Measurements from ENCODE around the gene IL26. TPM values are rescaled to one million over a fixed set of nuclear protein-coding genes. Genes with fewer than 3 reads are reported as not detected.

The IL26 gene
- total RNA-seq (2012; rRNA removed) (not detected in 2 replicates), polyA plus RNA-seq (2012; rRNA removed) (not detected in 2 replicates), Bru-seq, nascent RNA (not detected), BruChase-seq, experiment 1, labeled RNA remaining after a 6-hour chase (not detected), BruChase-seq, experiment 2, labeled RNA remaining after a 2-hour chase (not detected)
- not detected in 2 replicates for polyA plus RNA-seq (2012; cell fraction: cytosol; rRNA removed)
- not detected in 2 replicates for polyA plus RNA-seq (2012; cell fraction: nucleus; rRNA removed; ENCODE audit: low replicate concordance)
- long read RNA-seq, result 0 reads

- Histone ChIP-seq H3K79me1 (ENCODE audit: low read depth in 1 of 2, low read length in 2 of 2) (no peaks in the 10 kb centered on the region), H3K4ac (ENCODE audit: low read depth, low read length) (no peak within 1 kb of the TSS), H3K27ac (ENCODE audit: insufficient read depth, low read length) (no peak within 1 kb of the TSS), H4K20me1 (ENCODE audit: insufficient read depth, low read length) (no peaks in the 10 kb centered on the region), H2AK9ac (replicated peaks; ENCODE audit: low read depth, low read length, poor library complexity) (no peak within 1 kb of the TSS), H3K4me3 (ENCODE audit: insufficient read depth, low read depth, low read length) (no peak within 1 kb of the TSS), H3K4me2 (ENCODE audit: low read depth, low read length) (no peak within 1 kb of the TSS), H3K4me1 (ENCODE audit: control insufficient read depth, insufficient read depth, low read length) (peaks cover 2% of the 10 kb centered on the region; the same call in 1 of the 2 replicates), H3K9me1 (ENCODE audit: insufficient read depth, low read length) (no peaks in the 10 kb centered on the region), H2AFZ (replicated peaks; ENCODE audit: low read length, poor library complexity) (no peak within 1 kb of the TSS), H2BK120ac (ENCODE audit: low read depth, low read length) (no peak within 1 kb of the TSS), H4K8ac (ENCODE audit: low read depth in 2 of 2, low read length in 2 of 2) (no peak within 1 kb of the TSS), H3K27me3 (ENCODE audit: control insufficient read depth, insufficient read depth, low read length) (peaks cover 2% of the 10 kb centered on the region; the same call in 1 of the 2 replicates), H3K9me3 (ENCODE audit: control insufficient read depth, insufficient read depth, low read length) (no peaks in the 10 kb centered on the region), H3K18ac (ENCODE audit: low read depth, low read length) (no peak within 1 kb of the TSS), H4K5ac (ENCODE audit: low read depth, low read length) (no peak within 1 kb of the TSS), H4K91ac (ENCODE audit: insufficient read depth, low read depth, low read length) (no peak within 1 kb of the TSS), H3K14ac (replicated peaks; ENCODE audit: low read depth, low read length) (no peak within 1 kb of the TSS), H2BK5ac (ENCODE audit: low read depth, low read length, poor library complexity, severe bottlenecking) (no peak within 1 kb of the TSS), H3K56ac (ENCODE audit: extremely low read depth, insufficient read depth, low read length) (no peak within 1 kb of the TSS), H2BK20ac (ENCODE audit: low read depth, low read length) (no peak within 1 kb of the TSS), H3K9ac (ENCODE audit: low read depth, low read length) (no peak within 1 kb of the TSS), H2AK5ac (ENCODE audit: low read depth, low read length) (no peak within 1 kb of the TSS), H3K23ac (ENCODE audit: low read depth, low read length) (no peak within 1 kb of the TSS), H2BK15ac (ENCODE audit: low read depth, low read length) (no peak within 1 kb of the TSS), H3K36me3 (ENCODE audit: control insufficient read depth, insufficient read depth, low read length) (no peaks in the 10 kb centered on the region)
- ATAC-seq (ENCODE audit: low read depth) (no peak), DNase-seq (no peak)
- no CpG with 5 or more reads among the region's 8 CpGs for WGBS, 2 experiments (ENCODE audit: extremely low coverage in 2 of 2, insufficient read length in 1 of 2)
- POLR2A ChIA-PET (ENCODE audit: unreplicated experiment), result no interaction called here
- in situ Hi-C loops (cut with MboI; ENCODE audit: low sequenced_read_pairs), result loop anchor here (5.0 kb wide), 1 partner anchor 86 kb away; no protein-coding TSS in a partner anchor
- BruUV-seq (replicated peaks), result no TSS peak
- dilution Hi-C loops (cut with HindIII; ENCODE audit: low sequenced_read_pairs, unreplicated experiment), result no loop called here
- CTCF ChIA-PET, result interaction anchor here (0.6 to 0.8 kb wide), 2 partner anchors 95 to 1155 kb away, joined by 3 read pairs; no protein-coding TSS in a partner anchor
- intact Hi-C loops (cut with micrococcal nuclease), result loop anchor here (10.0 kb wide), 2 partner anchors 419 to 579 kb away; partner anchors contain the start of gene MDM2
- TF ChIP-seq RAD21 (IDR thresholded peaks at IDR 0.05; ENCODE audit: low read length), result no peak
- TF ChIP-seq CEBPB (IDR thresholded peaks at IDR 0.05; ENCODE audit: low read depth, low read length), result no peak
- TF ChIP-seq RFX5 (IDR thresholded peaks at IDR 0.05; ENCODE audit: low read depth, low read length), result no peak
- TF ChIP-seq SMC3 (IDR thresholded peaks at IDR 0.05; ENCODE audit: low read depth, low read length), result no peak
- no peak for TF ChIP-seq CTCF (conservative IDR thresholded peaks at IDR 0.05; ENCODE audit: low read depth, low read length)
- TF ChIP-seq MAZ (IDR thresholded peaks at IDR 0.05; ENCODE audit: borderline replicate concordance, low read depth, low read length), result no peak
- TF ChIP-seq RCOR1 (IDR thresholded peaks at IDR 0.05; ENCODE audit: insufficient replicate concordance, low read length), result no peak
- TF ChIP-seq FOS (IDR thresholded peaks at IDR 0.05; ENCODE audit: low read depth, low read length), result no peak
- no peak for TF ChIP-seq BHLHE40 (IDR thresholded peaks at IDR 0.05; ENCODE audit: low read depth, low read length)
- no peak for TF ChIP-seq POLR2A (IDR thresholded peaks at IDR 0.05; ENCODE audit: low read depth, low read length)
- no peak for TF ChIP-seq USF2 (IDR thresholded peaks at IDR 0.05; ENCODE audit: low read depth, low read length)
- no peak for TF ChIP-seq CHD1 (IDR thresholded peaks at IDR 0.05; ENCODE audit: low read depth, low read length)
- TF ChIP-seq MAFK (IDR thresholded peaks at IDR 0.05; ENCODE audit: low read depth, low read length), result no peak
- no peak for TF ChIP-seq NFE2L2 (IDR thresholded peaks at IDR 0.05; ENCODE audit: low read depth, low read length)
These were observed at the start of gene IL26 for GRCh38 chr12:68225576-68226476. IL26 (minus strand) TSS chr12:68225810; CDS start chr12:68225756, 54 bp downstream.
